D341Med (cell line): ENCODE results near the gene NTRK3.

Experiments used
- DNase-seq: peaks from one replicate; pipeline ENCODE4 v3.0.0; 2012; ENCODE audit warnings: low spot score

The NTRK3 gene

DNA sequence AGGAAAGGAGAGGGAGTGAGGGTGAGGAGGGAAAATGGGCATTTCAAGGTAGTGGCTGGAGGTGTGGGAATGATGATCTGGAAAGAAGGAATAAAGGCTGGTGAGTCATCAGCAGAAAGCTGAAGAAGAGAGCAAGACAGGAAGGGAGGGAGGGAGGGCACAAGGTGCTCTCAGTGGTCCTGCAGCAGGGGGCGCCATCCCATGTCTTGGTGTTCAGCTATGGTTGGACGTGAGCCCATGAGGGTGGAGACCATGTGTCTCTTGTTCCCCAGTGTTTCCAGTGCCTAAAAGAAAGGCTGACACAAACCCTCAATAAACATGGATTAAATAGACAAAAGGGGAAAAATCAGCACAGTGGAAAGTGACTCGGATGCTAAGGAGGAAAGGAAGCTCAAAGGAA, 228.5 kb downstream of the NTRK3 start:
- DNase-seq: no peak

DNA sequence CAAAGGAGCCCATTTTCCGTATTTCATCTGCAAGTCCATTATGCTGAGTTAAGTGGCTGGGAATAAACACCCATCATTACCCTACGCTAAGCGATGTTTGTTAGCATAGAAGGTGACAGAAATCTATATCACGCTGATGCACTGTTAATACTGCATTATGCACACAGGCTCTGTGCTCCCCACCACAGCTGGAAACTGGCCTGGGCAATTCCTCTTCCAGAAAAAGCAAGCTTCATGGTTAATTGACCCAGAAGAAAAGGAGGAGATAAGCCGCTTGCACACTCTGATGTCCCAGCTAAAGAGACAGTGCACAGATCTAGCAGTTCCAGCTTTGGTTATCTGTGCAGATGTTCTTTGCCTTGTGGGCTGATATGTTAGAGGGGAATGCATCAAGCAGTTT, 232.6 kb downstream of the NTRK3 start:
- DNase-seq: no peak

DNA sequence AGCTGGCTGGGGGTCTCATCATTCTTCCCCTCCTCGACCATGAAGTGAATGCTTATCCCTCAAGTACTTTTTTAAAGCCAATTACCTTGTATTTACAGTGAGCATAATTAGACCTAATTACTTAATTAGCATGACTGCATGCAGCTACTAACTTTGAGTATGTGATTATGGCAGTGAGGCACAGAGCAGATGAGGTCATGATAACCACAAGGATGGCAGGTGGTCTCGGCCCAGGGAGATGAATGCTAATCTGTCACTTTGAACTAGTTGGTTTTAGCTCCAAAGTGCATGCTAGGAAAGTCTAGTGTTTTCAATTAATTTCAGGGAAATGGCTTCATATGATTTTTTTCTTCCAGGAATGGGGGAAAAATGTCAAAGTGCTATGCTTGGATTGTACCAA, 233.8 kb downstream of the NTRK3 start:
- no peak for DNase-seq

DNA sequence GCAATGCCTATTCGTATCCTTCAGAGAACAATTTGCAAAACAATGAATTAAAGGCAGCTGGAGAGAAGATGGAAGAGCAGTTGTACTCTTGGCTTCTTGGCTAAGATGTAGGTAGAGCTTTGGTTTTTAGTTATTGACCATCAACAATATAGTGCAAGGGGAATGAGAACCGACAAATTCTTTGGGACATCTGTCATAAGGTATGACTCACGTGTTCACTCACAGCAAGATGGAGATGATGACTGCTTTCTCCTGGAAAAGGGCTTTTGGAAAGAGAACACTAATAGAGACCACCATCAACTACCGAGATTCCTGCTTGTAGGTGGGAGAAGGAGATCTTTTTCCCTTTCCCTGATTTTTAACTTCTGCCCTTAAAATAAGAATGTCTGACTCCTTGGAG, 234.9 kb downstream of the NTRK3 start:
- no peak for DNase-seq

DNA sequence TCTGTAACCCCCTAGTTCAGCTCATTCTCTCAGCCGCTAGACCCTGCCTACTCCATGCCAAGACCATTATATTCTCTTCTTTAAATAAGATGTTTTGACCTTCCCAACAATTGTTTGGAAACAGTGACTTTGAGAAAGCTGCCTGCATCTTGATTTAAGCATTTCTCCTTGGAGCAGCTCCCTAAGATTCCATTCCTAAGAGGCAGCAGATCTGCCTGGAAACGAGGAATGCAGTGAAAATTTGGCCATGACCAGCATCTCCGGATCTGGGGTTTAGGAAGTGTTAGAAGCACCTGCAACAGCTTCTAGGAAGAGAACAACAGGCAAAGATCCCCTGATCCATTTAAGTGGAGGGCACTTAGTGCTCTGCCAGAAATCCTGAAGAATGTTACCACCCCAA, 235.7 kb downstream of the NTRK3 start:
- no peak for DNase-seq

DNA sequence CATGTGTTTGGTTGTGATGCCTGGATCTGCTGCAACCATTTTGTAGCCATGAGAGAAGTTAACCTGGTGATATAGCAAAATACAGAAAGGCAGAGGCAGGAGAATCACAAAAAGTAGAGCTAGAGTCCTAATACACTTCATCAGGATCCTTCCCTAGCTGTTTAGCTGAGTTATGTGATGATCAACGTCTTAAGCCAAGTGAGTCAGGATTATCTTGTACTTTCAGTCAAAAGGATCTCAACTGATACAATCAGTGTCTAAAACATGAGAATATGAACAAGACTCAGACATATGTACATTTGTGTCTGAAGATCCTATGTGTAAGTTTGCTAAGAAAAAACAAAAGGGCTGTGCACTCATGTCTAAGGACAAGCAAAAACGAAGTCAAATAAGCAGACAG, 236.9 kb downstream of the NTRK3 start:
- DNase-seq: no peak

DNA sequence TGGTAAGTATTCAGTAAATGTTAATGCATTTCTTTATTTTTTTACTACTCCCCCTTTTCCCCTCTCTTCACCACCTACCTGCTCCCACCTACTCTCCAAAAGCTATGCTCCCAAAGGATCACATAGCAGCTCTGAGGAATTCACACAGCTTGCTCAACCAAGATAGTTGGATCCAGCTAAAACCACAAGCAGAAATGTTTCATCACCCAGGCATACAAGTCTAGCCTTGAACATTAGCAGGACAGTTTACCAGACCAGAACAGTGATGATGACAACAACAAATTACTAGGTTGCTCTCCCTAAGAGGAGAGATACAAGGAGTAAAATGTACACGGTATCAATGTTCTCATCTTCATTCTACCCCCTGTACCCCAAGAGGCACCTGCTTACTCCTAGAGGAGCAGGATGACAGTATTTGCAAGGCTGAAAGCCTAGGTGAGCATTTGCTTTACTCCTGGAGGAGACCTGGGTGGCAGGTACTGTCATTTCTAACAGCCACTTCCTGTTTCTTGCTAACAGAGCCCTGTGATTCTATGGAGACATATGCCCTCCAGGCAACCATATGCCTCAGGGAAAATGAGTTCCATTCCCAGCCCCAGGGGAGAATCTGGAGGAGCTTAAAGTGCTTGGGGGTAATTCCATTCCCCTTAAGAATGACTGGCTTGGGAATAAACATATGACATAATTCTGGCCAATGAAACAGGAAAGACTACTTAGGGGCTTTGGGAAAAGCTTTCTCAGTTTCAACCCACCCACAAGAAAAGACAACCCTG, 237.5 kb downstream of the NTRK3 start:
- DNase-seq: no peak

DNA sequence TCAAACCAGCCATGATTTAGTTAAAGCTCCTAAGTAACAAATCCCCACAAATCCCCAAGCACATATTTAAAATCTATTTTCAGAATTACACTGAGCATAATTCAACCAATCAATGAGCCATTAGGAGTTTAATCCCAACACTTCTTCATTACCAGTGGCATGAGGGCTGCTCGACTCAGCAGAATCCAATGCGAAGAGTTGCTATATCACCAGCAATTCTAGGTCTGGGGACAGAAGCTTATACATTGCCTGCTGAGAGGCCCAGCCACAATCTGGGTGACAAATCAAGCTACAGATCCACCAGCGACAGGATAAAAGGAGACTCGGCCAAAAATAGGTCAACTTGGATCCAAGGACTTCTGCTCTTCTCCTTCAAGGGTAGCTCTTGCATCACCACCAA, 238.8 kb downstream of the NTRK3 start:
- no peak for DNase-seq

DNA sequence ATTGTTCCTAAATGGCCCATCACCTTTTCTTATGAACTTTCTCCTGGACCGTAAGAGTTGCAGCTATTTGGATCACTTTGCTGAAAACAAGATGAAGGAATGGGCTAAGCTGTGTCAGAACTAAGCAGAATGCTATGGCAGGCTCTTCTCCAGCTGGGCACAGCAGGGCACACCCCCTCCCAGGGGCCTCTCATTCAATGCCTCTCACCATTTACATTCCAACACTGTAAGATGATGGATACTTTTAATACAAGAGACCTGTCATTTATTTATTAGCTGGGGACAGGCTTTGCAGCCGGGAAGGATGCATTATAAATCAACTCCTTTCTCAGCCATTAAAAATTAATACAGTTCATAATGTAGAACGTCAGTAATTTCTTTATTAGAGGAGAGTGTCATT, 240.1 kb downstream of the NTRK3 start:
- DNase-seq: no peak

DNA sequence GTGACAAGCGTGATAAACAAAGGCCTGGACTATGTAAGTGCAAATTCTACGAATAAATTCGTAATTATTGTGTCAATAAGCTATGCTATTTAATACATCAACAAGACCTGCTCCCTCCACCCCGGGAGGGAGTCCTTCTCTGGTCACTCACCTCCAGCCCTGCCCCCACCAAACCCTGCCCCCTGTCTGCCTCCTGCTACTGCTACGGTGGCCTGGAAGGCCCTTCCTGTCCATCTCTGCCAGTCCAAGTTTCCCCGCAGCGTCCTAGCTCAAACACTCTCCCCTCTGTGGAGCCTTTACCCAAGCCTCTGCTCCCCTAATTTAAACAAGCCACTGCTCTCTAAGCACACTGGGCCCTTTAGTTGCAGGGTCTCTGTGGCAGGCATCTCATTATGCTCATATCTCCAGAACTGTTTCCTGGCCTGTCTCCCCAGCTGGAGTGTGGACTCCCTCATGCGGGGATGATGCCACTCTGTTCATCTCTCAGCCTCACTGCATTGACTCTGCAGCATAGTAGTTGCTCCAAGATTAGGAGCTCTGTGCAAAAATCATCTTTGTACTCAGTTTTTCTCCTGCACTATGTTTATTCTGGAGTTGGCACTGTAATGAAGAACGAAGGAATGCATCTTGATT, 241.2 kb downstream of the NTRK3 start:
- DNase-seq: no peak

DNA sequence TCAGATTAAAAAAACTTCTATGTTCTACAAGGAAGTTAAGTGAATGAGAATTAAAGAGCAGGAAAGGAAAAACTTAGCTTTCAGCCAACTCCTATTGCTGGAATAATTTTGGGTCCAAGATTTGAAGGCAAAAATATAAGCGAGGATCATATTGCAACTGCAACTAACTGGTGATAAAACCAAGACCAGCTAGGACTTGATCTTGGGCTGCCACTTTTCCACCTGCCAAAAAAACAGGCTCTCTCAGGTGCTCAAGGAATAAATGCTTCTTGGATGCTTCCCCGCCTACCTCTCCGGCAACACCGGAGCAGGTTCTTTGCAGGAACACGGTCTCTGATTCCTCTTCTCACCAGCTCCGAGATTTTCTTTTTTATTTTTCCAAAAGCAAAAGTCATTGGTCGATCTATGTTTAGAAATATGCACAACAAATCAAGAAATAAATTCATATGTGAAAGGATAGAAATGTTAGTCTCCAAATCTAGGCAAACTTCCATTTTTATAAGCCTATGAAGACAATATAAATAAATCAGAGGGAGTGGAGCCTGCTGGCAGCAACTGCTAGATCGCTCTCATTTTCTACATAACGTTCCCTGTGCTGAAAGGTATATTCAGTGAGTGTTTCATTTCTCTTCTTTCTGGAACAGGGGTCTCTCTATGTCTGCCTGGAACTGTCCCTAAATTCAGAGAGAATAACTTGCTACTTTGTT, 241.9 kb downstream of the NTRK3 start:
- DNase-seq: no peak

DNA sequence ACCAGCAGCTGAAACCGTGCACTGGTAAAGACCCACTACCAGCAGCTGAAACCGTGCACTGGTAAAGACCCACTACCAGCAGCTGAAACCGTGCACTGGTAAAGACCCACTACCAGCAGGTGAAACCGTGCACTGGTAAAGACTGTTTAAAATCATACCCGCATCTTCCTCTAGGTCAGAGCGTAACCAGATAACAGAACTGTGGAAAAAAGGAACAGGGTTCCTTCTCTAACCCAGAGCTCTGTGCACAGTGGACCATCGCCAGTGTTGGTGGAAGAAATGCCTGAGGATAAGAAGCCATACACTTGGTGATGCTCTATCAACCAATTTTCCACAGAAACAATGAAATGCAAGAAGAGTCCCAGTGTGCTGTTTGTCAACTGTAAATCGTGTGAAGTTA, 243.4 kb downstream of the NTRK3 start:
- DNase-seq: no peak

DNA sequence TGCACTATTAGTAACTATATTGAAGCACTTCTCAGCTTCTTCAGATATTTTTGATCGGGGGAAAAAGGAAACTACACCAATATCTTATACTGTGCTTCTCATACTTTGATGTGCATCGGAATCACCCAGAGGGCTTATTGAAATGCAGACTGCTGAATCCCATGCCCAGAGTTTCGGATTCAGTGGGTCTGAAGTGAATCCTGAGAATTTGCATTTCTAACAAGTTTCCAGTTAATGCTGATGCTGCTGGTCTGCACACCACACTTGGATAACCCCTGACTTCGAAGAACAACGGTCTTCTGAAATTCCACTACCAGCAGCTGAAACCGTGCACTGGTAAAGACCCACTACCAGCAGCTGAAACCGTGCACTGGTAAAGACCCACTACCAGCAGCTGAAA, 243.9 kb downstream of the NTRK3 start:
- no peak for DNase-seq

DNA sequence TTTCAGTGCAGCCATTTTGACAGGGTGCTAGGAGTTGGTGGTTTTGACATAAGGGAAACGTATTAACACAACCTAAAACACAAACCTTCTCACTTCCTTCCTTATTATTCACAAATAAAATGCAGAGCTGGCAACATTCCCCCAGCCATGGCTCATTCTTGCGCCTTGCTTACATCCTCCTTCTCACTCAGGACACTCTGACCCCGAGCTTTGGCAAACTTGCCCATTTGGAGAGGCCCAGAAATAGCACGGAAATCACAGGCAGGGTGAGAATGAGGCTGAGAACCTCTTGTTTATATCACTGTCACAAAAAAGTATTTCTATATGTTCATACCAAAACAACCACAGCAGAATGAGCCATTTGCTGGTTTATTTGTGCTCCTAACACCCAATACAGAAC, 244.3 kb downstream of the NTRK3 start:
- DNase-seq: no peak

DNA sequence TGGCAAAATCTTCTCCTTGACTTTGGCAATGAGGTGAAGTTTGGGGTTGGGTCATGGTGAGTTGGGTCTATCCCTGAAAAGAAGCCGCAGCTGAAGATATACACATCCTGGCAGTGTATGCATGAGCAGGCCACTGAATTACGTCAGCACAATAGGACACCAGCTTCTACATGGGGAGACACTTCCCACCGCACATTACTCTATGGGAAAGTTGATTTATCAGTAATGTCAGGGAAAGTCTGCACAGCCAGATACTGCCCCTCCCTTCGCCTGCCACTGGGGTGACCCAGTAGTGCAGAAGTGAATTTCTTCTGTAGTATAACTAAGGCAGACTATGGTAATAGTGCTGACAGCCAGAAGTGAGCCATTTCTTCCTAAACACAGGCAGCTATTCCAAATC, 245.0 kb downstream of the NTRK3 start:
- no peak for DNase-seq

DNA sequence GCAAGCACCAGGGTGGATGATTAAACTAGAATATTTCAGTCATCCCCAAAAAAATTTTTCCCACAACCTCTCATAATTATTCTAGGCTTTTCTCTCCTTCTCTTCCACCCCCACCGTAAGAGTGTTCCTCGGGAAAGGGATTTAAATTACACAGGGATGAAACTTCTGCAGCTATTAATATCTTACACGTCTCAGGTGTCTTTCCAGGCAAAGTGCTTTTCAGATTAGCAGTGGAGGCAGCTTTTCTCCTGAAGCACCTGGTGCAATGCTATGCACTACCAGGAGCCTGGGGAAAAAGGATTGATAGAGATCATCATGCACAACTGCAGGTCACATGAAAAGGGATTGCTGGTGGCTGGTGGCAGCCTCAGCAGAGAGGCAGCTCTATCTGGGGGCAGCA, 250.4 kb downstream of the NTRK3 start:
- no peak for DNase-seq

DNA sequence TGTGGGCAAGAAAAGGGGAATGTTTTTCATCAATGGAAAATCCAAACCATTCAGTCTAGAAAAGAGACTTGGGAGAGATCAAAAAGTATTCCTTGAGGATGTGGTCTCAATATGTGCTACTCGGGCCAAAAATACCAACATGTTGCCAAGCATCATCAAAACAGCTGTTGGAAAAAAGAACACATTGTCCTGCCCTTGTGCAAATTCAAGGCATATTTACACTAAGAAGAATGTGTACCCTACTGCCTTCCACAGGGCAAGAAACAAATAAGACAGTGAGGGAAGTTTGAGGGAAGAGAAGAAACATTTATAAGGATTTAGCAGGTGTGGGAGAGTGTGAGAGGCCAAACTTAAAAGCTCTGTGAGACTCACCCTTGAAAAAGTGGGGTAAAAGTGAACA, 252.1 kb downstream of the NTRK3 start:
- no peak for DNase-seq

DNA sequence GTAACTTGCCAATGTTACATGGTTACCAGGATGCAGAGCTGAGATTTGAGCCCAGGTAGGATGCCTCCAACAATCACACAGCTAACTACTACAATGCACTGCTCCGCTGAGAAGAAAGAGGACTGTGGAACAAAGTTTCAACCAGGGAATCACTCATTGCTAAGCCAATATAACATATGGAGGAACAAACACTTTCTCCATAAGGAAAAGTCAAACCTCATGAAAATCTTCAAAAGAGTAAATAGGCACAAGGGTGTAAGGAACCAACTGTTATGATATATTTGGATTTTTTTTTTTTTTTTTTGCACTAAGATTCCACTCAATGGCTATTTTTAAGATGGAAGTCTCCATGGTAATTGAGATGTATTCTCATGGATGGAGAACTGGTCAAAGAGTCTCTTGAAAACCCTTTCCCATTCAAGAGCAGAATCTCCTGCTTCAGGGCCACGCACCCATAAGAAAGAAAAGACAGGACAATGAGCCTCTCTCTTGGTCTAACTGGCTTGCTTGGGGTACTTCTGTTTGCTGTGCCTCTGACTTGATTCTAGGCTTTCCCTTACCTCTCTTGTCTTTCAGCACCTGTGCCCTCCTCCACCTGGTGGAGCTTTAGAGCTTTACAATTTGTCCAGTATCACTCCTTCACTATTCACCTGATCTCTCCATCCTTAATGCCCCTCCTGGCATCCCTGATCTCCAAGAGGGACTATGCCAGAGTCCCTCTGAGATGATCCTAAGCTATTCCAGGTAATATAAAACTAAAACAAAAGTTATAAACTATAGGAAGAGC, 252.8 kb downstream of the NTRK3 start:
- DNase-seq: no peak

DNA sequence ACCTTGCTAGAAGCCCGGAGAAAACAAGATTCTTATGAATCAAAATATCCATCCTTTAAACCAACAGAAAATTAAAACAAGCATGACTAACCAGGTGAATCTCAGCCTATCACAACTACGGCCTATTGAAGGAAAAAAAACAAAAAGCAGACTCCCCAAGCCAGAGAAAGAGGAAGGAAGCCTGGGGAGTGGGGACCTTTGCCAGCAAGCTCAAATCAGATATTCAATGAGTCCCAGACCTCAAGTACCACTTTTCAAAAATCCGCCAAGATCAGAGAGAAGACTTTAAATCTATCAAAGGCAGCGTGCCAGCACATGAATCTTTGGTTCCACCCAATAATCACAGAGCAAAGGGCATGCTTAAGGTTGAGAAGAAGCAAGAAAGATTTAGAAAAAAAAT, 253.8 kb downstream of the NTRK3 start:
- DNase-seq: no peak

DNA sequence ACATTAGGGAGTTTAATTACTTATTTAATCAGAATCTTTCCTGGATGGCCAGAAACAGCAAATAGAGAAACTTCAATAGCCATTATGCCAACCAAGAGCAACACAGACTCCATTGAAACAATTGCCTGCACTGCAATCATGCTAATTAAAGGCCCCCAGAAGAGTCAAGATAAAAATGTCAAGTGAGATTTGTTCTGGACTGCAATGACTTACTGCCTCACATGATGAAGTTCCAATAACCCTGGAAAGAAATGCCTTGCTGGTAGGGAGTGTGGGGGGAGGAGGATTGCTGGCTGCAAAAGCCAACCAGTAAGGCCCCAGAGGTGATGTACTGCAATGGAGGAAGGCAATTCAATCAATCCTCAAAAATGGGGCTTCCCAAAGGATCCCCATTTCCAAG, 257.9 kb downstream of the NTRK3 start:
- no peak for DNase-seq

DNA sequence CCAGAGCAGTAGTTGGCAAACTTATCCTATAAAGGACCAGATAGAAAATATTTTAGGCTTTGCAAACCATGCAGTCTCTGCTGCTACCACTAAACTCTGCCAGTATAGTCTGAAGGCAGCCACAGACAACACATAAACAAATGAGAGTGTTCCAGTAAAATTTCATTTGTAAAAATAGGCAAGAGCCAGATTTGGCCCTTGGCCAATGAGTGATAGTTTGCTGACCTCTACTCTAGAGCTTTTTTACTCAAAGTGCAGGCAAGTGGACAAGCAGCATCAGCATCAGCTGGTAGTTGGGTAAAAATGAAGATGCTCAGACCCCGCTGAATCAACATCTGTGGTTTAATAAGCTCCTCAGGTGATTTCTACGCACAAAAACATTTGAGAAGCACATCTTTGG, 269.8 kb downstream of the NTRK3 start:
- DNase-seq: no peak

DNA sequence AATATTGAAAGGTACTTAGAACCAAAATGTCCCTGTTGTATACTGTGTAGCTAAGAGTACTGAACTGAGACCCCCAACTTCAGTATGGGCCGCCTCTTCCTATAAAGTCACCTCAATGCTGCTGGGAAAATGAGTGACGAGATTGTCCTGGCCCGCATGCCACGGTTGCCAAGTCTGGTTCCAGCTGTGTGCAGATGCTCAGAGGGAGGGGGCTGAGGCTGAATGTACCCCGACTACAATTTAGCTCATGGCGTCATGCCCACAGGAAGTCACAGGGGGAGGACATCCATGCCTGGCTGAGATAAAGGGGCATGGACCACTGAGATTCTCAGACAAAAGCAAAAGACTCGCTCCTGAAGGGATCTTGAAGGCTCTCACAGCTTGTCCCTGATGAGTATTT, 271.1 kb downstream of the NTRK3 start:
- no peak for DNase-seq

DNA sequence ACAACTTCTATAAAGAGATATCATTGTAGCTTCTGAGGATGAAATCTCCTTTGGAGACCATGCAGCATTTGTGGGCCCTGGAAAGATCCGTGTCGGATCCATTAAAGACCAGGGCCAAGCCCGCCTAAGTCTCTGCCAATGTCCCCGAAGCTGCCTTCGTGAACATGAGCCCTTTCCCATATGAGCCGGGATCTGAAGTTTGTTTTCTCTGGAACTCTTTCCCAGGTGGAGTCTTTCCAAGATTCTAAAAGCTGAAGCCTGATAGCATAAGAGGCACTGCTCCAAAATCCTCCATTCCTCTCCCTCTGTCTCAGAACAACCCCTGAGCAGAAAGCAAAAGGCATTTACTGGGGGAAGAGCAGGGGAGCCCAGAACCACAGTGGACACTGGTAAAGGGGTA, 274.6 kb downstream of the NTRK3 start:
- no peak for DNase-seq
